ENCODE results near the gene TMEM154.

Gene TMEM154

GRCh38 chr4:152679414-152680281 lies at the start of gene TMEM154:
Gene TMEM154, minus strand, starts transcription at chr4:152679997. Its CDS starts 64 bp downstream, at chr4:152679933.
- peak; percentile 84 for DNase-seq

- DNase-seq, result no peak
Observed at GRCh38 chr4:152729466-152729865, 49.7 kb upstream of the TMEM154 start.

- no peak for DNase-seq
Observed at GRCh38 chr4:152728343-152728742, 48.5 kb upstream of the TMEM154 start.

GRCh38 chr4:152727784-152728183 lies 48.0 kb upstream of the TMEM154 start:
- peak; percentile 23 for DNase-seq

- no peak for DNase-seq
Observed at GRCh38 chr4:152724494-152724893, 44.7 kb upstream of the TMEM154 start.

GRCh38 chr4:152723236-152723635 lies 43.4 kb upstream of the TMEM154 start:
- DNase-seq, result no peak

- DNase-seq, result no peak
Observed at GRCh38 chr4:152719801-152720556, 40.2 kb upstream of the TMEM154 start.

- no peak for DNase-seq
Observed at GRCh38 chr4:152719291-152719690, 39.5 kb upstream of the TMEM154 start.

GRCh38 chr4:152715076-152715475 lies 35.3 kb upstream of the TMEM154 start:
- no peak for DNase-seq

- DNase-seq, result no peak
Observed at GRCh38 chr4:152713951-152714705, 34.3 kb upstream of the TMEM154 start.

GRCh38 chr4:152709675-152710438 lies 30.1 kb upstream of the TMEM154 start:
- DNase-seq, result no peak

- DNase-seq, result no peak
Observed at GRCh38 chr4:152708796-152709195, 29.0 kb upstream of the TMEM154 start.

- no peak for DNase-seq
Observed at GRCh38 chr4:152708361-152708760, 28.6 kb upstream of the TMEM154 start.

GRCh38 chr4:152707632-152708031 lies 27.8 kb upstream of the TMEM154 start:
- no peak for DNase-seq

GRCh38 chr4:152705903-152706302 lies 26.1 kb upstream of the TMEM154 start:
- no peak for DNase-seq

GRCh38 chr4:152704788-152705187 lies 25.0 kb upstream of the TMEM154 start:
- no peak for DNase-seq

GRCh38 chr4:152700151-152700550 lies 20.4 kb upstream of the TMEM154 start:
- peak; percentile 21 for DNase-seq

GRCh38 chr4:152699313-152699712 lies 19.5 kb upstream of the TMEM154 start:
- no peak for DNase-seq

- no peak for DNase-seq
Observed at GRCh38 chr4:152698089-152698499, 18.3 kb upstream of the TMEM154 start.

- DNase-seq, result no peak
Observed at GRCh38 chr4:152697284-152698088, 17.7 kb upstream of the TMEM154 start.

- DNase-seq, result no peak
Observed at GRCh38 chr4:152696764-152697261, 17.0 kb upstream of the TMEM154 start.
